ENCODE results near the gene PADI3.
"Not testable (repeated sequence)": the region's sequence is repeated elsewhere in the genome, so short reads cannot be mapped to it uniquely, and the experiment has no call there.

PADI3 gene

DNA sequence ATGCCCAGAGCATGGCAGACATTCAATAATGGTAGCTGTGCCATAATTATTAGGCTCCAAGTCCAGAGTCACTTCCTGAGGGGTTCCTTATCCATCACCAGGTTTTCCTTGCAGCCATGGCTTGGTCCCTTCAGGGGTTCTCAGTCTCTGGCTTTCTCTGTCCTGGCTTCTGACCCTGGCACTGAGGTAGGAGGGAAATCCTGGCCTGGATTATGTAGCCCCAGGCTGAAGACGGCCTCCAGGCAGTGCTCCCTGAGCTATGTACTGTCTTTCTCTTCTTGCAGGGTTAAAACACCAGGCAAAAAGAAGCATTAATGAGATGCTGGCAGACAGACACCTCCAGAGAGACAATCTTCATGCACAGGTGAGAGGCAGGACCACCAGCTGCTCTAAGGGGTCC is 9.5 kb upstream of the PADI3 start:
- DNase-seq (ENCODE audit: low read depth in 2 of 3, low spot score in 2 of 3), result no peak

DNA sequence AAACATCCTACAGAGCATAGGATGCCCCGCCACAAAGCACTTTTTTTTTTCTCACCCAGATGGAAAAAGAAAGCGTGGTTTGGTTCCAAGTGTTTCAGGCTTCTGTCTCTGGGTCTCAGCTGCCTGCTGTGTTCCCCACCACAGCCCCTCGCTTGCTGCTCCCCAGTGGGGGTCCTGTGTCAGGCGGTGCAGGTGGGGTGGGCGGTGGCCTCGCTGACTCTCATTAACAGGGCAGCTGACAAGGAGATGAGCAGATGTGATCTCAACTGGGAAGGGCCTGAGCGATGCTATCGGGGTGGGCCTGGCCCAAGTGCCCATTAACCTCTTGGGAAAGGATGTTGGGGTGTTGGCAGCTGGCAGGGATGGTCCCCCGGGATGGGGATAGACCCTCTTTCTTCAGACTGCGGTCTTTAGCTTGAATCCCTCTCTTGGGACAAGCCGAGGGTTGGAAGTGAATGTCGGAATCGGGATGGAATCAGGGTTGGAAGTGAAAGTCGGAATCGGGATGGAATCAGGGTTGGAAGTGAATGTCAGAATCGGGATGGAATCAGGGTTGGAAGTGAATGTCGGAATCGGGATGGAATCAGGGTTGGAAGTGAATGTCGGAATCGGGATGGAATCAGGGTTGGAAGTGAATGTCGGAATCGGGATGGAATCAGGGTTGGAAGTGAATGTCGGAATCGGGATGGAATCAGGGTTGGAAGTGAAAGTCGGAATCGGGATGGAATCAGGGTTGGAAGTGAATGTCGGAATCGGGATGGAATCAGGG is 7.7 kb upstream of the PADI3 start:
- DNase-seq (ENCODE audit: low read depth in 2 of 3, low spot score in 2 of 3), result not testable (repeated sequence)

GRCh38 chr1:17241780-17242074 is 7.2 kb upstream of the PADI3 start:
- not testable (repeated sequence) for DNase-seq (ENCODE audit: low read depth in 2 of 3, low spot score in 2 of 3)

DNA sequence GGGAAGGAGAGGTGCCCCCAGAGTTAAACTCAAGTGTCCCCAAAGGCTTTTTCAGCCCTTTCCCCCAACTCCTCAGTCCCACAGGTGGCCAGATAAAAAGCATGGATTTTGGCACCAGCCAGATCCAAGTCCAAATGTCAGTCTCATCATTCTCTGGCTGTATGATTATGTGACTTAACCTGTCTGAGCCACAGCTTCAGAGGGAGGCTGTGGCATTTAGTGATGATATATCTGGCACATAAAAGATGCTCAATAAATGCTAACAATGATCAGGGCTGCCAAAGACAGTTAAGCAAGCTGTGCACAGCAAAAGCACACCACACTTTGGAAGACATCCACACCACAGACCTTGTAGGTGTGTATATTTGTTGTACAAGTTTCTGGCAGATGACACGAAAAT is 5.6 kb upstream of the PADI3 start:
- DNase-seq (ENCODE audit: low read depth in 2 of 3, low spot score in 2 of 3), result no peak

DNA sequence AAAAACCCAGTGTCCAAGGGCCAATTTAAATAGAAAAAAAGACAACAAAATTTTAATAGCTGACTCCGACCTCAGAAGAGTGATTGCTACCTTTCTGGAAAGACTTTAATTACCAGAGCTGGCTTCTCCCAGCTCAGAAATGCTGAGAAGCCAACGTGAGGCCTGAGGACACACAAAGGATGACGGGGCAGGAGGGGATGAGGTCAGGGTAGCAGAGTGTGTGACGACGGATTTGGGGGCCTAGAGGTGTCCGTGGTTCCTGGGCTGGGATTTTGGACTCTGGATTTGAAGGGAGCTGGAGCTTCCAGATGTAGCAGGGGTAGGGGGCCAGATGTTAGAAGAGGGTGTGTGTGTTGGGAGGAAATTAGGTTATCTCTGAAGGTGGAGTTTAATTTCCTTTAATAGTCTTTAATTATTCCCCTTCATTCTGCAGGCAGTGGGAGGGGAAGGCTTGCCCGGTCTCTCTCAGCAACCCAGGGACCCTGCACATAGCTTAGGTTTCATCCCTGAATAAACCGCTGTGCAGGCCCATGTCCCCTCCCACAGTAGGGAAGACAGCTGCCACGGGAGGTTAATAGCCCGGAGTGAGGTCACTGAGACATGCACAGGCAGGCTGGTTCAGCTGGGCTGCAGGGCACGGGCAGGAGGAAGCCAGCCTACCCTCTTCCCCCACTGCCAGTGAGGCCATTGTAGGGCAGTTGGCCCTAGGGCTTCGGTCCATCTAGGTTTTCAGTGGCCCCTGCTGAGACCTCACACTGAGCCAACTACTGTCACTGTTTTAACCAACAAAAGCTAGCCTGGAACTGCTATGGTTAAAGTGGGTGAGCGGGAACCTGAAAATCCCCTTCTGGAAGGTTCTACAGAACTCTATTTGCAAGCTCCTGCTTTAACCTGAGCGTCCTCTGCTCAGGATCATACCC is 3.8 kb upstream of the PADI3 start:
- no peak for DNase-seq (ENCODE audit: low read depth in 2 of 3, low spot score in 2 of 3)

DNA sequence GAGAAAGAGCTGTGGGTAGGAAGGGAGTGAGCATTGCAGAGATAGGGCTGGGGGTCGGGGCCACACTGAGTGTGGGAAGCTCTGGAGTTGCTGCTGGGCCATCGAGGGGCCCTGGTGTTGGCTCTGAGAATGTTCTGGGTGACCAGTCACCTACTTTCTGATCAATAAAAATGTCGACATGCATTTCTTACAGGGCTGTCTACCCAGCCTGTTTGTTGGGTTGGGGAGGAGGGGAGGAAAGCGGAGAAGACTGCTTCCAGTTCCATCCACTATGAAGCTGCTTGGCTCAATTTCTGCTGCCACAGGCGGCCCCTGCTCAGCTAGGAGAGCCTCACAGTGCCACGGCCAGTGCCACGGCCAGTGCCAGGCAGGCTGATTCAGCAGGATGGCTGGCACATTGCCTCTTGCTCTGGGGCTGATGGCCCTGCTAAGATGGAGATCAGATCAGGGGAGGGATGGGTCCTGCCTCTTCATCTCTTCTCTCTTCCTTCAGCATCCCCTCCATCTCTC is 3.0 kb upstream of the PADI3 start:
- no peak for DNase-seq (ENCODE audit: low read depth in 2 of 3, low spot score in 2 of 3)

DNA sequence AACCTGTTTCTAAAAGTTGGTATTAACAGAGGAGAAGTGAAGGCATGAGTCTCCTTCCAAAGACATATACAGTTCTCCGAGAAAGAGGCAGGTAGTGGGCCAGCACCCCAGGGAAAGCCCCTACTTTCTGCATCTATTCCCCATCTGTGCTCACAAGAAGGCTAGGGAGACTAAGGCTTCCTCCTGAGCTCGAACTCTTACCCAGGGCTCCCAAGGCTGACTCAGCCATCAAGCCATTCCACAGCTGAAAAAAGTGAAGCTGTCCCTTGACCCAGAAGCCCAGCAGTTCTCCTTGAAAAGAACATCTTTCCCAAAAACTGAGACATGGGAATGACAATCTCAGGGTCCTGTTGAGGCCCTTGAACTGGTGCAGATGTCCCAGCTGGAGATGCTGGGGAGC is 1.9 kb upstream of the PADI3 start:
- DNase-seq (ENCODE audit: low read depth in 2 of 3, low spot score in 2 of 3), result no peak

DNA sequence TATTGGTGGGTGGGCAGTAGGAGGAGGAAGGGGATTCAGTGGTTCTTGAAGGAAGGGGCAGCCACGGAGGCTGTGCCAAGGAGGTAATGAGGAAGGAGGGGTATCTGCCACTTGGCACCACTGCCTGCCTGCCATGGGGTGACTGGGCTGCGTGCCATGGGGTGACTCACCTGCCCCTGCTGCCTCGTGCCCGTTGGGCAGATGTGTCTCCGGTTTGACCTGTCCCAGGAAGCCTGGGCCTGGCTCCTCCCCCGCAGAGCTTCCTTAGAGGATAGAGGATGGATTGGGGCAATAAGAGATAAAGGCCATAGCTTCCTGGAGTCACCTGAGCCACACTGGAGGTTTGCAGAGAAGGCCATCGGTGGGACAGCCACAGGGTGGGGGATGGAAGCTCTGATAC is 1.7 kb downstream of the PADI3 start:
- no peak for DNase-seq (ENCODE audit: low read depth in 2 of 3, low spot score in 2 of 3)

- no peak for DNase-seq (ENCODE audit: low read depth in 2 of 3, low spot score in 2 of 3)
These were observed 2.3 kb downstream of the PADI3 start for GRCh38 chr1:17251246-17251645.

DNA sequence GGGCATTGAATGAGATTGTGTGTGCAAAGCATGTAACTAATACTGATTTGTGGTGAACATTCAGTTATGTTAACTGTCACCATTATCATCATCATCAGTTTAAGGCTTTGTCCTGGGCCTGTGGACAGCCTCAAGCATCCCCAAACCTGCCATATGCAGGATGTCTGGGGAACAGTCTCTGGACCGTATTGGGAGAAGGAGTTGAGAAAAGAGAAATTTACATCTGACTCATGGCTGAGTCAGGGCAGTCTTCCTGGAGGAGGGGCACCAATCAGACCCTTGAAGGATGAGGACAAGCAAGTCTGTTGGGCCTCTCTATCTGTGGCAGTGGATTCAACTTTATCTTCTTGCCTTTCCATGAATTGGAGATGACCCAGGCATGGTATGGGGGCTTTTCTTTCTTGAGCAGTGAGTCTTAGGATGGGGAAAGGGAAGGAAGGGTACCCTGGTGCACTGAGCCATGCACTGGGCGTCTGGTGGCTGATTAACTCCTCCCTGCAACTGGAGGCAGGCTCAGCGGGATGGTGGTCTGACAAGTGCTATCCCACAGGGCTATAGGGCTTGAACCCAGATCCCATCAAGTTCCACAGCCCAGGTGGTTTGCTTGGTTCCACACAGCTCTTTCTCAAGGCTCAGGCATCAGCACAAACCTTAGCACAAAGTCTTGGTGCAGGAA is 2.9 kb downstream of the PADI3 start:
- no peak for DNase-seq (ENCODE audit: low read depth in 2 of 3, low spot score in 2 of 3)

DNA sequence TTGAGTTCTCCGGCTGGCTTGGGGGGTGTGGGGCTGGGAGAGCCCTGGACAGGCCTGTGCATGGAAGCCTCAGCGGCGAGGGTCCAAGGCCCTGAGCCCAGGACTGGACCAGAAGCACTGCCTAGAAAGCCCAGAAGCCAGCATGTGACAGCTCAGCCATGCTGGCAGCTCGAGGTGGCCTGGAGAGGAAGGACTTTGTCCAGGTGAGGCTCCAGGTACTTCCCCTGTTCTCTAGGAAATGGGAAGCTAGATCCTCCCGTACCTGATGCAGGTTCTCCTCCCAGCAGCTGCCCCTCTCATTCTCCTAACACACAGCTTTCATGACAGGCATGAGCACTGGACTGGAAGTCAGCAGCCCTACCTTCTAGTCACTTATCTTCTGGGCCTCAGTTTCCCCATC is 6.4 kb downstream of the PADI3 start:
- no peak for DNase-seq (ENCODE audit: low read depth in 2 of 3, low spot score in 2 of 3)

DNA sequence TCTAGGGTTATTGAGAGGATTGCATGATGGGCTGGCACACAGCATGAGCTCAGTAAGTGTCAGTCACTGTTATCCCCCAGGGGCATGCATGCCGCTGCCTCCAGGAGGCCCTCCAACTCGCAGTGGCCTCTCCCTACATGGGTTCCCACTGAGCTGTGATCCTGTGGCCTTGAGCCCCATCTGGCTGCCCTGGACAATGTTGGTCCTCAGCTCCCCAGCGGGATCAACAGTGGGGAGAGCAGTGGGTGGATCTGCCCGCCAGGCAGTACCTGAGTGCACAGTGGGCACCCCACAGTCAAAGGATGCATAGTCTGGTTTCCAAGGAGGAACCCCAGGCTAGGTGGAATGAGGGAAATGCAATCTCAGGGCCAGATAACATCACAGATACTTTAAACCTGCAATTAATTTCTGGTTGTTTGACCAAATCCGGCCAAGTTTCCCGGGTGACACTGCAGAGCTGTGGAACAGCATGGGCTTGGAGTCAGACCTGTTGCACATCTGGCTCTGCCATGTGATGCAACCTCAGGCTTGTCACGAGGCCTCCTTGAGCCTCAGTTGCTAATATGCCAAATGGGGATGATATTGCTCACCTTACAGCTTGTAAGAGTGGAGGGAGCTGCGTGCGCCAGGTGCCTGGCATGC is 9.3 kb downstream of the PADI3 start:
- DNase-seq (ENCODE audit: low read depth in 2 of 3, low spot score in 2 of 3), result no peak

DNA sequence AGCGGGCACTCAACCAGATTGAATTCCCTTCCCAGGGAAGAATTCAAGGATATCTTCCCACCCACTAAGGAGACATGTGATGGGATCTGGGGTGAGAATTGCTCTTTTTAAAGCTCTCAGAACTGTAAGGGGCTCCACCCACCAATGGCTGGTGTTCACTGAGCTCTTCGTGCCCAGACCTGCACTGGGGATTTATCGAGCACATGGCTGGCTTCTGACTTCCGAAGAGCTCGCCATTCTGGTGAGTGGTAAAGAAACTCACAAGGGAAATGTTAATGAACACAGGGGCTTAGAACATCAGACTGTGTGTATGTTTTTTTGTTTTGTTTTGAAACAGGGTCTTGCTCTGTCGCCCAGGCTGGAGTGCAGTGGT is 9.8 kb downstream of the PADI3 start:
- no peak for DNase-seq (ENCODE audit: low read depth in 2 of 3, low spot score in 2 of 3)

DNA sequence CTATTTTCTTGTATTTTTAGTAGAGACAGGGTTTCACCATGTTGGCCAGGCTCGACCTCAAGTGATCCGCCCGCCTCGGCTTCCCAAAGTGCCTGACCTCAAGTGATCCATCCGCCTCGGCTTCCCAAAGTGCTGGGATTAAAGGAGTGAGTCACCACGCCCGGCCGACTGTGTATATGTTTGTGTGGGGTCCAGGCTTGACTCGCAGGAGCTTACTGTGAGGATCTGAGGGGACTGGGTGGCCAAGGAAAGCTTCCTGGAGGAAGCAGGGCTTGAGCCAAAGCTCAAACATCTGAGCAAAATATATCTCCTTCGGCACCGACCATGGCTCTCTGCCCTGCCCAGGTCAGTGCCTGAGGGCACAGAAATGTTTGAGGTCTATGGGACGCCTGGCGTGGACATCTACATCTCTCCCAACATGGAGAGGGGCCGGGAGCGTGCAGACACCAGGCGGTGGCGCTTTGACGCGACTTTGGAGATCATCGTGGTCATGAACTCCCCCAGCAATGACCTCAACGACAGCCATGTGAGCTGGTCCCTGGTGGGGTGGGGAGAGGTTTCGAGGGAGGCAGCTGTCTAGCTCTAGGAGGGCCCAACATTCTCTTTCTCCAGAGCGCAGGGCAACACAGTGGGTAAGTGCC is 10.5 kb downstream of the PADI3 start:
- no peak for DNase-seq (ENCODE audit: low read depth in 2 of 3, low spot score in 2 of 3)

GRCh38 chr1:17260264-17260663 is 11.4 kb downstream of the PADI3 start:
- DNase-seq (ENCODE audit: low read depth in 2 of 3, low spot score in 2 of 3), result no peak

- no peak for DNase-seq (ENCODE audit: low read depth in 2 of 3, low spot score in 2 of 3)
These were observed 11.8 kb downstream of the PADI3 start for GRCh38 chr1:17260738-17261137.

DNA sequence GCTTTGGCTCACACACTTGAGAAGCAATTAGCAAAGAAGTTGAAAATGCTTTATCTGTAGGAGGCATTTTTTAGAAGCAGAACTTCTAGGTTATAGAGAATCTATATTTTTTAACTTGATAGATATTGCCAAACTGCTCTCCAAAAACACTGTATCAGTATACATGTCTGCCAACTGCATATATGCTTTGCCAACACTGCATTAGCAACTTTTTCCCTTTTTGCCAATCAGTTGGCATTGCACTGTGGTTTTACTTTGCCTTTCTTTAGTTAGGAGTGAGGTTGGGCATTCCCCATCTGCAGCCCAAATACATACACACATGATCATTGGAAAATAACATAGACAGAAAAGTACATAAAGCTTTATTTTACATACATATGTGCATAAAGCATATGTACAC is 15.0 kb downstream of the PADI3 start:
- DNase-seq (ENCODE audit: low read depth in 2 of 3, low spot score in 2 of 3), result no peak

DNA sequence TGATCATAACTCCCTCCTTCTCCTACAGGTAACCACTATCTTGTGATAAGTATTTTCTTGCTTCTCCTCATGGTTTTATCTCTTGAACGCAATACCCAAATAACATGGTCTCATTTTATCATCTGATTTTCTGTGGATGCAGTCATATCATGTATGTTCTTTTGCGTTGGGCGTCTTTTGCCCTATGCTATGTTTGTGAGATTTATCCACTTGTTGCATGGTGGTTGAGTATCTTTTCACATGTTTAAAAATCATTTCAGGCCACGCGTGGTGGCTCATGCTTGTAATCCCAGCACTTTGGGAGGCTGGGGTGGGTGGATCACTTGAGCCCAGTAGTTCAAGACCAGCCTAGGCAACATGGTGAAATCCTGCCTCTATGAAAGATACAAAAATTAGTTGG is 15.6 kb downstream of the PADI3 start:
- DNase-seq (ENCODE audit: low read depth in 2 of 3, low spot score in 2 of 3), result no peak

- no peak for DNase-seq (ENCODE audit: low read depth in 2 of 3, low spot score in 2 of 3)
These were observed 16.3 kb downstream of the PADI3 start for GRCh38 chr1:17265162-17265561.

GRCh38 chr1:17265950-17266349 is 17.1 kb downstream of the PADI3 start:
- no peak for DNase-seq (ENCODE audit: low read depth in 2 of 3, low spot score in 2 of 3)
